Measurements from ENCODE around the gene REN. TPM values are rescaled to one million over a fixed set of nuclear protein-coding genes. Genes with fewer than 3 reads are reported as not detected.

Gene REN
- polyA plus RNA-seq, 1 donor from 2014 or later = not detected

- no peak for TF ChIP-seq EP300 (conservative IDR thresholded peaks at IDR 0.05; ENCODE audit: poor library complexity, severe bottlenecking)
- TF ChIP-seq REST (IDR thresholded peaks at IDR 0.05; ENCODE audit: borderline replicate concordance) = no peak
- peak; percentile 78 for TF ChIP-seq CTCF (IDR thresholded peaks at IDR 0.05; ENCODE audit: poor library complexity, severe bottlenecking)
- peak; percentile 81 for TF ChIP-seq RAD21 (conservative IDR thresholded peaks at IDR 0.05)
- TF ChIP-seq SMC3 (conservative IDR thresholded peaks at IDR 0.05; ENCODE audit: poor library complexity) = peak; percentile 85
- Histone ChIP-seq H3K9ac (ENCODE audit: low read length) (no peak overlapping the region), H4K20me1 (ENCODE audit: insufficient read depth) (no peaks in the 10 kb centered on the region)
Measured at GRCh38 chr1:204128964-204129896, 36.9 kb downstream of the REN start.

GRCh38 chr1:204128464-204128963, 37.6 kb downstream of the REN start:
- Histone ChIP-seq H3K4me3 (ENCODE audit: low read length) (no peak overlapping the region), H3K4me2 (ENCODE audit: low read length) (no peak overlapping the region), H4K20me1 (ENCODE audit: insufficient read depth) (no peaks in the 10 kb centered on the region), H3K27me3 (ENCODE audit: insufficient read depth, low read depth, low read length) (no peaks in the 10 kb centered on the region), H3K9ac (ENCODE audit: low read length) (no peak overlapping the region), H3K36me3 (ENCODE audit: insufficient read depth, low read length) (no peaks in the 10 kb centered on the region), H3K9me2 (ENCODE audit: insufficient read depth, low read length) (no peaks in the 10 kb centered on the region), H3F3A (ENCODE audit: insufficient read depth, low read length, poor library complexity, severe bottlenecking) (no peaks in the 10 kb centered on the region), H2AFZ (ENCODE audit: low read depth, low read length) (no peak overlapping the region), H3K27ac (ENCODE audit: low read length) (no peak overlapping the region), H3K9me3 (ENCODE audit: low read length) (no peaks in the 10 kb centered on the region), H3K79me2 (replicated peaks; ENCODE audit: insufficient read depth, low read length) (no peaks in the 10 kb centered on the region)
- TF ChIP-seq CTCF (IDR thresholded peaks at IDR 0.05; ENCODE audit: poor library complexity, severe bottlenecking) = no peak
- TF ChIP-seq REST (IDR thresholded peaks at IDR 0.05; ENCODE audit: borderline replicate concordance) = no peak
- no peak for TF ChIP-seq TAF1 (IDR thresholded peaks at IDR 0.05; ENCODE audit: low read depth)
- no peak for TF ChIP-seq EZH2 (IDR thresholded peaks at IDR 0.05; ENCODE audit: borderline replicate concordance, insufficient read depth, low read length, poor library complexity, severe bottlenecking)
- TF ChIP-seq EP300 (conservative IDR thresholded peaks at IDR 0.05; ENCODE audit: poor library complexity, severe bottlenecking) = no peak
- no peak for TF ChIP-seq POLR2AphosphoS5 (IDR thresholded peaks at IDR 0.05)
- no peak for TF ChIP-seq MXI1 (conservative IDR thresholded peaks at IDR 0.05; ENCODE audit: poor library complexity, severe bottlenecking)
- no peak for TF ChIP-seq RAD21 (conservative IDR thresholded peaks at IDR 0.05)
- no peak for TF ChIP-seq SMC3 (conservative IDR thresholded peaks at IDR 0.05; ENCODE audit: poor library complexity)

More at GRCh38 chr1:204128964-204129896, 36.9 kb downstream of the REN start:
- no peak overlapping the region for H2AFZ ChIP-seq (ENCODE audit: low read depth, low read length)
- H3K27ac ChIP-seq (ENCODE audit: low read length) = no peak overlapping the region
- H3K27me3 ChIP-seq (ENCODE audit: insufficient read depth, low read depth, low read length) = no peaks in the 10 kb centered on the region
- H3K9me2 ChIP-seq (ENCODE audit: insufficient read depth, low read length) = no peaks in the 10 kb centered on the region
- no peaks in the 10 kb centered on the region for H3F3A ChIP-seq (ENCODE audit: insufficient read depth, low read length, poor library complexity, severe bottlenecking)
- H3K9me3 ChIP-seq (ENCODE audit: low read length) = no peaks in the 10 kb centered on the region
- H3K4me2 ChIP-seq (ENCODE audit: low read length) = no peak overlapping the region
- no peak overlapping the region for H3K4me3 ChIP-seq (ENCODE audit: low read length)
- no peaks in the 10 kb centered on the region for H3K36me3 ChIP-seq (ENCODE audit: insufficient read depth, low read length)
- no peaks in the 10 kb centered on the region for H3K79me2 ChIP-seq (replicated peaks; ENCODE audit: insufficient read depth, low read length)

All from neural cell (in vitro differentiated cells).